ENCODE measurements around the gene JAG1.

Gene JAG1

DNA sequence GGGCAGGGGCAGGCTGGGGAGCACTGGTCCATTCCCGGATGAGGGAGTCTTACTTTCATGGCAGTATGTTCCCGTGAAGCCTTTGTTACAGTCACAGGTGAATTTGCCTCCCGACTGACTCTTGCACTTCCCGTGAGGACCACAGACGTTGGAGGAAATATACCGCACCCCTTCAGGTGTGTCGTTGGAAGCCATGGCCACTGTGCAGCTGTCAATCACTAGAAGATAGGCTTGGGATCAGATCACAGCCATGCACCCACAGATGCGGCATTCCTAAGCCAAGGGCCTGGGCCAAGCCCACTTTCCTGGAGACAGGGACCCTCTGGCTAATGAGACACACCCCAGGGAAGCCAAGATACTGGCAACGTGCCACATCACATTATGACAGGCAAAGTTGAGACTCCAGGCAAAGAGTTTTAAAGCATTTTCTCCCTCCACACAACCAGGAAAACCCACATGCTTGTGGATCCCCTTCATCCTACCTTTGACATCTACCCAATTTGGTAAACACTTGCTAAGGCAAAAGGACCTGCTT, 26.8 kb downstream of the JAG1 start:
- no peak overlapping the region for H3K9ac ChIP-seq (ENCODE audit: low read length)
- H4K20me1 ChIP-seq (ENCODE audit: low read depth, low read length) = no peaks in the 10 kb centered on the region
- no peak overlapping the region for H3K27ac ChIP-seq (ENCODE audit: low read depth, low read length)
- no peaks in the 10 kb centered on the region for H3K79me2 ChIP-seq (ENCODE audit: insufficient read depth, low read length)
- H2AFZ ChIP-seq (ENCODE audit: low read depth, low read length, severe bottlenecking) = no peak overlapping the region
- no peaks in the 10 kb centered on the region for H3K36me3 ChIP-seq (ENCODE audit: low read length)
- H3K27me3 ChIP-seq (ENCODE audit: low read length) = no peaks in the 10 kb centered on the region
- H3K4me2 ChIP-seq (ENCODE audit: low read depth, low read length, poor library complexity, severe bottlenecking) = no peak overlapping the region
- no peak for TF ChIP-seq EZH2phosphoT487 (conservative IDR thresholded peaks at IDR 0.05; ENCODE audit: low read length)
- TF ChIP-seq, protein P1, sequence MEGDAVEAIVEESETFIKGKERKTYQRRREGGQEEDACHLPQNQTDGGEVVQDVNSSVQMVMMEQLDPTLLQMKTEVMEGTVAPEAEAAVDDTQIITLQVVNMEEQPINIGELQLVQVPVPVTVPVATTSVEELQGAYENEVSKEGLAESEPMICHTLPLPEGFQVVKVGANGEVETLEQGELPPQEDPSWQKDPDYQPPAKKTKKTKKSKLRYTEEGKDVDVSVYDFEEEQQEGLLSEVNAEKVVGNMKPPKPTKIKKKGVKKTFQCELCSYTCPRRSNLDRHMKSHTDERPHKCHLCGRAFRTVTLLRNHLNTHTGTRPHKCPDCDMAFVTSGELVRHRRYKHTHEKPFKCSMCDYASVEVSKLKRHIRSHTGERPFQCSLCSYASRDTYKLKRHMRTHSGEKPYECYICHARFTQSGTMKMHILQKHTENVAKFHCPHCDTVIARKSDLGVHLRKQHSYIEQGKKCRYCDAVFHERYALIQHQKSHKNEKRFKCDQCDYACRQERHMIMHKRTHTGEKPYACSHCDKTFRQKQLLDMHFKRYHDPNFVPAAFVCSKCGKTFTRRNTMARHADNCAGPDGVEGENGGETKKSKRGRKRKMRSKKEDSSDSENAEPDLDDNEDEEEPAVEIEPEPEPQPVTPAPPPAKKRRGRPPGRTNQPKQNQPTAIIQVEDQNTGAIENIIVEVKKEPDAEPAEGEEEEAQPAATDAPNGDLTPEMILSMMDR (IDR thresholded peaks at IDR 0.05; ENCODE audit: insufficient read depth, low read length, poor library complexity, severe bottlenecking) = no peak
- no peaks in the 10 kb centered on the region for H3K9me2 ChIP-seq (replicated peaks; ENCODE audit: insufficient read depth, low read length)
- no peak overlapping the region for H3K4me3 ChIP-seq (ENCODE audit: insufficient read depth, low read length, poor library complexity, severe bottlenecking)
- no peaks in the 10 kb centered on the region for H3K9me3 ChIP-seq (ENCODE audit: insufficient read depth, low read length)
- H3F3A ChIP-seq (ENCODE audit: insufficient read depth) = no peaks in the 10 kb centered on the region

DNA sequence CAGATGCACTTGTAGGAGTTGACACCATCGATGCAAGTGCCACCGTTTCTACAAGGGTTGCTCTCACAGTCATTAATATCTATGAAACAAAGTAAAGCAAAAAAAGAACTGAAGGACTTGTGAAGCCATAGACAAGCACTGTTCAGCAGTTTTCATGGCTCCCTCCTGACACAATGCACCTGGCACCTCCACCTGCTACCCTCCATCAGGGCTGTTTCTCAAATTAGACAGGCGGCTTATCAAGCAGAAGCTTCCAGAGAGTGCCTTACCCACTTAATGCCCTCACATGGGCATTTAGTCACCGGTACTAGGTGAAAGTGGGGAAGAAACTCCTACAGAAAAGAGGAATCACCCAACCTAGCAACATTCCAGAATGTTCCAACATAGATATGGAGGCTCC, 27.8 kb downstream of the JAG1 start:
- no peaks in the 10 kb centered on the region for H3K9me2 ChIP-seq (replicated peaks; ENCODE audit: insufficient read depth, low read length)
- H2AFZ ChIP-seq (ENCODE audit: low read depth, low read length, severe bottlenecking) = no peak overlapping the region
- H3K27me3 ChIP-seq (ENCODE audit: low read length) = no peaks in the 10 kb centered on the region
- H3K9ac ChIP-seq (ENCODE audit: low read length) = no peak overlapping the region
- no peaks in the 10 kb centered on the region for H4K20me1 ChIP-seq (ENCODE audit: low read depth, low read length)
- no peak overlapping the region for H3K4me3 ChIP-seq (ENCODE audit: insufficient read depth, low read length, poor library complexity, severe bottlenecking)
- H3F3A ChIP-seq (ENCODE audit: insufficient read depth) = no peaks in the 10 kb centered on the region
- no peak for TF ChIP-seq EZH2phosphoT487 (conservative IDR thresholded peaks at IDR 0.05; ENCODE audit: low read length)
- TF ChIP-seq, protein P1 (IDR thresholded peaks at IDR 0.05; ENCODE audit: insufficient read depth, low read length, poor library complexity, severe bottlenecking) = no peak
- no peak overlapping the region for H3K27ac ChIP-seq (ENCODE audit: low read depth, low read length)
- no peaks in the 10 kb centered on the region for H3K36me3 ChIP-seq (ENCODE audit: low read length)
- H3K9me3 ChIP-seq (ENCODE audit: insufficient read depth, low read length) = no peaks in the 10 kb centered on the region
- no peaks in the 10 kb centered on the region for H3K79me2 ChIP-seq (ENCODE audit: insufficient read depth, low read length)
- H3K4me2 ChIP-seq (ENCODE audit: low read depth, low read length, poor library complexity, severe bottlenecking) = no peak overlapping the region

DNA sequence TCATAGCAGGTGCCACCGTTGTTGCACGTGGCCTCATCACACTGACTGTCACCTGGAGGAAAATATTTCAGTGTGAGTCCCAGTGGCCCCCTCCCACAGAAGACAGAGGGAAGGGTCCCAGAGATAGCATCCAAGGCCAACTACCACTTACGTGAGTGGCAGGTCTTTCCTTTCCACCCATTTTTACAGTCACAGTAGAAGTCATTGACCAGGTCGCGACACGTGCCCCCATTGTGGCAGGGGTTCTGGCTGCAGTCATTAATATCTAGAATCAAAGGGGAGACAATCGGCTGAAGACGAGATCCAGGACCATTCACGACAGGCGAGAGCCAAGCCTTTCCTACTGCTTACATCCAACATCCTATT, 28.6 kb downstream of the JAG1 start:
- no peak overlapping the region for H2AFZ ChIP-seq (ENCODE audit: low read depth, low read length, severe bottlenecking)
- no peak overlapping the region for H3K27ac ChIP-seq (ENCODE audit: low read depth, low read length)

More for the DNA sequence above, 28.6 kb downstream of the JAG1 start:
- Histone ChIP-seq H3K4me2 (ENCODE audit: low read depth, low read length, poor library complexity, severe bottlenecking) (no peak overlapping the region), H3K4me3 (ENCODE audit: insufficient read depth, low read length, poor library complexity, severe bottlenecking) (no peak overlapping the region), H3F3A (ENCODE audit: insufficient read depth) (no peaks in the 10 kb centered on the region), H4K20me1 (ENCODE audit: low read depth, low read length) (no peaks in the 10 kb centered on the region), H3K36me3 (ENCODE audit: low read length) (no peaks in the 10 kb centered on the region), H3K27me3 (ENCODE audit: low read length) (no peaks in the 10 kb centered on the region), H3K9me3 (ENCODE audit: insufficient read depth, low read length) (no peaks in the 10 kb centered on the region), H3K79me2 (ENCODE audit: insufficient read depth, low read length) (no peaks in the 10 kb centered on the region), H3K9ac (ENCODE audit: low read length) (no peak overlapping the region), H3K9me2 (replicated peaks; ENCODE audit: insufficient read depth, low read length) (no peaks in the 10 kb centered on the region)
- TF ChIP-seq, protein P1 (IDR thresholded peaks at IDR 0.05; ENCODE audit: insufficient read depth, low read length, poor library complexity, severe bottlenecking) = no peak
- TF ChIP-seq EZH2phosphoT487 (conservative IDR thresholded peaks at IDR 0.05; ENCODE audit: low read length) = no peak

All from SU-DHL-6 (cell line).